Left ventricle myocardium inferior (tissue), 1 donor: ENCODE results near the gene ACBD7. TPM values are rescaled to one million over a fixed set of nuclear protein-coding genes. Genes with fewer than 3 reads are reported as not detected.

ENCODE experiments used
- DNase-seq: peaks from one replicate; pipeline ENCODE4 v3.0.0-alpha.2; 2020
- H3K27ac ChIP-seq: fragments of 200-600 bp; replicated peaks from 2 replicates; pipeline ENCODE4 v1.8.0; 2021
- H3K27me3 ChIP-seq: fragments of 200-600 bp; 2 replicates; pipeline ENCODE4 v1.8.0; 2021; ENCODE audit warnings: low read depth
- H3K36me3 ChIP-seq: fragments of 200-600 bp; 2 replicates; pipeline ENCODE4 v1.8.0; 2021
- H3K4me1 ChIP-seq: fragments of 200-600 bp; 2 replicates; pipeline ENCODE4 v1.8.0; 2021
- H3K4me3 ChIP-seq: fragments of 200-600 bp; 2 replicates; pipeline ENCODE4 v1.8.0; 2021; ENCODE audit warnings: mild to moderate bottlenecking, moderate library complexity
- H3K9me3 ChIP-seq: fragments of 200-600 bp; replicated peaks from 2 replicates; pipeline ENCODE4 v1.8.0; 2021
- intact Hi-C: fragments of 100-400 bp; cut with micrococcal nuclease; formaldehyde crosslinking; loops from one replicate; pipeline ENCODE4 v1.11.0; 2022
- total RNA-seq: library from RNA; stranded (reverse); fragmentation: NEBNext Ultra II Directional; extraction: Animal tissue kit (Norgen Biotek cat#: 25700); gene quantifications from one replicate; pipeline ENCODE4 v1.2.1, GENCODE V29; 2021
- TF ChIP-seq, protein P1 (sequence below): fragments of 200-600 bp; IDR thresholded peaks from 2 replicates; pipeline ENCODE4 v1.8.0; 2021; ENCODE audit warnings: antibody characterized with exemption, mild to moderate bottlenecking, borderline replicate concordance
- donor health status: DM: no; HTN: yes; CAD: no; lungs with severe emphysema.

The ACBD7 gene
- total RNA-seq, 1 donor from 2014 or later, result not detected

DNA sequence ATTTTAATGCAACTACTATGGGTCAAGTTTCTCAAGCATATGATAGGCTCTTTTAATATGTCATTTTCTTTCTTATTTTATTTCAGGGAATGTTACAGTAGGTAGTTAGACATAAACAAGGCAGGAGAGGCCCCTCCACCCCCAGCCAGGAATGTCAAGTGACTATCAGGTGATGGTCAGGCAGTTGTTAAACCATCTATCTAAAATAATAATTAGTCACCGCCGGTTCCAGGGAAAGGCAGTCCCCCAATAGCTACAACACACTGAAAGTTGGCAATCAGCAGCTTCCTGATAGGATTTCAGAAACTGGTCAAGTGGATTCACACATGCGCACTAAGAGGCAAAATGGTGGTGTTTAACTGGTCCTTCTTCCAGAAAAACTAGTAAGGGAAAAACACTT, 35.5 kb downstream of the ACBD7 start:
- Histone ChIP-seq H3K27me3 (peaks cover 3% of the 10 kb centered on the region), H3K27ac (no peak overlapping the region), H3K4me3 (no peak overlapping the region), H3K9me3 (peaks cover 11% of the 10 kb centered on the region), H3K4me1 (no peaks in the 10 kb centered on the region), H3K36me3 (no peaks in the 10 kb centered on the region)
- intact Hi-C loops, result no loop called here
- TF ChIP-seq, protein P1, sequence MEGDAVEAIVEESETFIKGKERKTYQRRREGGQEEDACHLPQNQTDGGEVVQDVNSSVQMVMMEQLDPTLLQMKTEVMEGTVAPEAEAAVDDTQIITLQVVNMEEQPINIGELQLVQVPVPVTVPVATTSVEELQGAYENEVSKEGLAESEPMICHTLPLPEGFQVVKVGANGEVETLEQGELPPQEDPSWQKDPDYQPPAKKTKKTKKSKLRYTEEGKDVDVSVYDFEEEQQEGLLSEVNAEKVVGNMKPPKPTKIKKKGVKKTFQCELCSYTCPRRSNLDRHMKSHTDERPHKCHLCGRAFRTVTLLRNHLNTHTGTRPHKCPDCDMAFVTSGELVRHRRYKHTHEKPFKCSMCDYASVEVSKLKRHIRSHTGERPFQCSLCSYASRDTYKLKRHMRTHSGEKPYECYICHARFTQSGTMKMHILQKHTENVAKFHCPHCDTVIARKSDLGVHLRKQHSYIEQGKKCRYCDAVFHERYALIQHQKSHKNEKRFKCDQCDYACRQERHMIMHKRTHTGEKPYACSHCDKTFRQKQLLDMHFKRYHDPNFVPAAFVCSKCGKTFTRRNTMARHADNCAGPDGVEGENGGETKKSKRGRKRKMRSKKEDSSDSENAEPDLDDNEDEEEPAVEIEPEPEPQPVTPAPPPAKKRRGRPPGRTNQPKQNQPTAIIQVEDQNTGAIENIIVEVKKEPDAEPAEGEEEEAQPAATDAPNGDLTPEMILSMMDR, result no peak
- DNase-seq, result no peak

DNA sequence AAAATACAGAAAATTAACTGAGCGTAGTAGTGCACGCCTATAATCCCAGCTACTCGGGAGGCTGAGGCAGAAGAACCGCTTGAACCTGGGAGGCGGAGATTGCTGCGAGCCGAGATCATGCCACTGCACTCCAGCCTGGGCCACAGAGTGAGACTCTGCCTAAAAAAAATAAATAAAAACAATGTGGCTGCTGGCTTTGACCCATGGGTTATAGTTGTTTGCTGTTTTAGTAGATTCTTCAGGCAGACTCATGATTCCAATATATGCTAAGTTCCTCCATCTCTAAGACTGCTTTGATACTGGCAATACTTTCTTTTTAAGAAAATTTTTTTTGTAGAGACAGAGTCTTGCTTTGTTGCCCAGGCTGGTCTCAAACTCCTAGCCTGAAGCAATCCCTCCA, 36.5 kb downstream of the ACBD7 start:
- Histone ChIP-seq H3K4me1 (no peaks in the 10 kb centered on the region), H3K4me3 (no peak overlapping the region), H3K36me3 (no peaks in the 10 kb centered on the region), H3K9me3 (peaks cover 11% of the 10 kb centered on the region), H3K27me3 (peaks cover 3% of the 10 kb centered on the region), H3K27ac (no peak overlapping the region)
- DNase-seq, result no peak
- TF ChIP-seq, protein P1, result no peak
- intact Hi-C loops, result no loop called here

DNA sequence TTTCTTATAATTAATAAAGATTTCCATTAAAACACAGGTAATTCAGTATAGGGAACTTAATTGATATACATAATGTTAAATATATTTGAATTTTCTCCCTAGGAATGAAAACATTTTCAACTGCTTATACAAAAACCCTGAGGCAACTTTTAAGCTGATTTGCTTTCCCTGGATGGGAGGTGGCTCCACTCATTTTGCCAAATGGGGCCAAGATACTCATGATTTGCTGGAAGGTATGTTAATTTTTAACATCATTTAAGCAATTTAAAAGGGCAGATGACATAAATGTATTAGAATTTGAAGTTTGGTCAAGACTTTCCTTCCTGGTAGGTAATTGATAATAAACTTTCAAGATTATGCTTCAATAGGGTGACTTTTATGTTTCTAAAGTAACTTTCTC, 39.0 kb downstream of the ACBD7 start:
- peaks cover 7% of the 10 kb centered on the region for H3K9me3 ChIP-seq
- TF ChIP-seq, protein P1, result no peak
- peaks cover 3% of the 10 kb centered on the region for H3K27me3 ChIP-seq
- intact Hi-C loops, result no loop called here
- H3K4me1 ChIP-seq, result no peaks in the 10 kb centered on the region
- no peak for DNase-seq
- H3K4me3 ChIP-seq, result no peak overlapping the region
- no peak overlapping the region for H3K27ac ChIP-seq
- H3K36me3 ChIP-seq, result no peaks in the 10 kb centered on the region

DNA sequence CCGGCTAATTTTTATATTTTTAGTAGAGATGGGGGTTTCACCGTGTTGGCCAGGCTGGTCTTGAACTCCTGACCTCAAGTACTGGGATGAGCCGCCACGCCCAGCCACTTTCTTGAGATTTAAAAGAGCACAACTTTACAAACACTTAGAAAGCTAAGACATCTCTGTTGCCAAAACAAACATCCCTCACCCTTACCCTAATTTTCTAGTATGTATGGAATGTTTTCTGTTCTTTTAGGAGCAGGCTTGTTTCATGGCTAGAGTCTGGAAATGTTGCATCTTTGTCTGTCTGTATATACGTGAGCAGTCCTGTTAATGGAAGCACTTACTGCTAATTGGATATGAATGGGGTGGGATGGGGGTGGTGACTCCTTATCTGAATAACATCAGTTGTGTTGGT, 42.0 kb downstream of the ACBD7 start:
- H3K27ac ChIP-seq, result no peak overlapping the region
- H3K4me1 ChIP-seq, result no peaks in the 10 kb centered on the region
- no peaks in the 10 kb centered on the region for H3K36me3 ChIP-seq
- H3K27me3 ChIP-seq, result peaks cover 3% of the 10 kb centered on the region
- TF ChIP-seq, protein P1, result no peak
- H3K4me3 ChIP-seq, result no peak overlapping the region
- no peak for DNase-seq
- peaks cover 7% of the 10 kb centered on the region for H3K9me3 ChIP-seq
- intact Hi-C loops, result no loop called here

DNA sequence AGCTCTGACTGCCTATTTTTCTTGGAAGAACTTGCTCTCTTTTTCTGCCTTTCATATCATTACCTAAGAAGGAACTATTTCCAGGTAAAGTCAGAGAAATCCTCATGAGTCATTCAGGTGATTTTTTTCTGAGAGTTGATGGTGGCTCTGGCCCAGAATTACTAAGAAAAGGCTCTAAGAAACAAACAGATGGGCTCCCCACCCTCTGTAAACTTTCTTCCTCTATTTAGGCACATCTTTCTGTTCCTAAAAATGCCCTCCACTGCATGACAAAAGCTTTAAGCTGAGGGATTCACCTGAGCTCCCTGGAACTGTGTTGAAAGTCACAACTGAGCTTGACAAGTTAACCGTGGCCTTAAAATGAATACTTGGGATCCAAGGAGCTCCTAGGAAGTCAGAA, 43.2 kb downstream of the ACBD7 start:
- intact Hi-C loops, result no loop called here
- Histone ChIP-seq H3K27me3 (peaks cover 3% of the 10 kb centered on the region), H3K27ac (no peak overlapping the region), H3K4me1 (no peaks in the 10 kb centered on the region), H3K36me3 (no peaks in the 10 kb centered on the region), H3K9me3 (peaks cover 7% of the 10 kb centered on the region), H3K4me3 (no peak overlapping the region)
- no peak for DNase-seq
- TF ChIP-seq, protein P1, result no peak

DNA sequence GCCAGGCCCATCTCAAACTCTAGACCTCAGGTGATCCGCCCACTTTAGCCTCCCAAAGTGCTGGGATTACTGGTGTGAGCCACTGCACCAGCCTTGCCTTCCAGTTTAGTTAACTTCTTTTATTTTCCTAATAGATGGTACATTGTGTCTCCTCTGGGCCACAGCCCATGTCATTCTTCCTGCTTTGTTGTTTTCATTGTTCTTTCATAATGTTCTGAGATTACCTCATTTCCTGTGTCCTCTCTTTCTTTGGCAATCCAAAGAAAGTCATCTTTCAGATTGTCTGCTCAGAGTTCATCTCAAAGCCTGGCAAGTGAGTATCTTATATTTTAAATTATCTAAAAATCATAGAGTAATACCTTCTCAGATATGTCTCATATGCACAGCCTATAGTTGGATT, 44.9 kb downstream of the ACBD7 start, which contains the start of gene OLAH:
TSS of gene OLAH (plus strand) at position 270 of the 400 bp plus-strand sequence. CDS start 3,346 bp downstream, outside the sequence.
- Histone ChIP-seq H3K4me1 (no peaks in the 10 kb centered on the region), H3K27me3 (peaks cover 3% of the 10 kb centered on the region), H3K9me3 (peaks cover 7% of the 10 kb centered on the region), H3K4me3 (no peak within 1 kb of the TSS), H3K27ac (no peak within 1 kb of the TSS), H3K36me3 (no peaks in the 10 kb centered on the region)
- TF ChIP-seq, protein P1, result no peak
- no peak for DNase-seq
- intact Hi-C loops, result no loop called here
